NCI-H748 (cell line): Measurements from ENCODE around the gene CLDN7.
"Not testable (repeated sequence)": the region's sequence is repeated elsewhere in the genome, so short reads cannot be mapped to it uniquely, and the experiment has no call there.

ENCODE experiments used
- DNase-seq: peaks from one replicate; lab custom pipeline; 2025; ENCODE audit not compliant: unreplicated experiment; lab: John Stamatoyannopoulos, UW

The CLDN7 gene

DNA sequence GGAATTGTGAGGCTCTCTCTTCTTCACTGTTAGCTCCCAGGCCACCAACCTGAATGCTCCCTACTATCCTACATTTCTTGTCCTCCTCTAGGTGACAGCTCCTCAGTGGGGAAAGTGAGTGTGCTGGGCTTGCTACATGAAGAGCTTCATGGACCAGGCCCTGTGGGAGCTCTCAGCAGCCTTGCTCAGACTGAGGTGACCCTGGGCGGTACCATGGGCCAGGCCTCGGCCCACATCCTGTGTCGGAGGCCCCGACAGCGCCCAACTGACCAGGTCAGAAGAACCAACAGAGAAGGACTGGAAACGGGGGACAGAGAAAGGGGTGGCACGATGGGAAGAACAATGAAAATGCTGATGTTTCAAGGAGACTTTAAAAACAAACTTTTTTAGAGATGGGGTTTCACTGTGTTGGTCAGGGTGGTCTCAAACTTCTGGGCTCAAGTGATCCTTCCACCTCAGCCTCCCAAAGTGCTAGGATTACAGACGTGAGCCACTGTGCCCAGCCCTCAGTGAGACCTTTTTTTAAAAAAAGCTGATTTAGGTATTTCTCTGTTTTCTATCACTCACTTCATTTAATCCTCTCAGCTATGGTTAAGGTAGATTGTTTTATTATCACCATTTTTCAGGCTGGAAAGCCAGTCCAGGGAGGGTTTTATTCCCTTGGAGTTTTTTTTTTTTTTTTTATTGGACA lies 5.4 kb downstream of the CLDN7 start:
- DNase-seq = no peak

DNA sequence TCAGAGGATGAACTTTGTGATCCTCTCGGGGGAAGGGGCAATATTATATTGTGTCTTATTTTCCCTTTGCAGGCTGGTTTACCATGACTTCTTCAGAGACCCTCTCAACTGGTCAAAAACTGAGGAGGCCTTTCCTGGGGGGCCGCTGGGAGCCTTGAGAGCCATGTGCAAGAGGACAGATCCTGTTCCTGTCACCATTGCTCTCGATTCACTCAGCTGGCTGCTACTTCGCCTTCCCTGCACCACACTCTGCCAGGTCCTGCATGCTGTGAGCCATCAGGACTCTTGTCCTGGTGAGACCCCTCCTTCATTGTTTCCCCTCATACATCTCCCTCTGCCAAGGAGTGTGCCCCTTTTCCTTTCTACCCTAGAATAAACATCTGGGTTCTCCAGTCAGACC lies 7.8 kb downstream of the CLDN7 start:
- no peak for DNase-seq

DNA sequence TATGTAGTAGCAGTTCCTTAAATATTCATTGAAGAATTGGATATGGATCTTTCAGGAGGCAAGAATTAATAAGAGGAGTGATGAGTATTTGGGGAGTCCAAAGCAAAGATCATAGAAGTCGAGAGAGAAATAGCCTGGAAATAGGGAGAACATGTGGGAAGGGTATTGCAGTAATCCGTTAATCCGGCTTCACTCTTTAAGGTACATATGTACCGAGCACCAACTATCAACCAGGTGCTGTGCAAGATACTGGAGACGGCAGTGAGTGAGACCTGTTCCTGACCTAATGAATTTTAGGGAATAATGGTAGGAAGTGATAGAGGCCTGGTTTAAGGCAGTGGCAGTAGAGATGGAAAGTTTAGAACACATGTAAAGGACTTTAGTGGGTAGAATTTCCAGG lies 9.2 kb downstream of the CLDN7 start:
- DNase-seq = no peak

DNA sequence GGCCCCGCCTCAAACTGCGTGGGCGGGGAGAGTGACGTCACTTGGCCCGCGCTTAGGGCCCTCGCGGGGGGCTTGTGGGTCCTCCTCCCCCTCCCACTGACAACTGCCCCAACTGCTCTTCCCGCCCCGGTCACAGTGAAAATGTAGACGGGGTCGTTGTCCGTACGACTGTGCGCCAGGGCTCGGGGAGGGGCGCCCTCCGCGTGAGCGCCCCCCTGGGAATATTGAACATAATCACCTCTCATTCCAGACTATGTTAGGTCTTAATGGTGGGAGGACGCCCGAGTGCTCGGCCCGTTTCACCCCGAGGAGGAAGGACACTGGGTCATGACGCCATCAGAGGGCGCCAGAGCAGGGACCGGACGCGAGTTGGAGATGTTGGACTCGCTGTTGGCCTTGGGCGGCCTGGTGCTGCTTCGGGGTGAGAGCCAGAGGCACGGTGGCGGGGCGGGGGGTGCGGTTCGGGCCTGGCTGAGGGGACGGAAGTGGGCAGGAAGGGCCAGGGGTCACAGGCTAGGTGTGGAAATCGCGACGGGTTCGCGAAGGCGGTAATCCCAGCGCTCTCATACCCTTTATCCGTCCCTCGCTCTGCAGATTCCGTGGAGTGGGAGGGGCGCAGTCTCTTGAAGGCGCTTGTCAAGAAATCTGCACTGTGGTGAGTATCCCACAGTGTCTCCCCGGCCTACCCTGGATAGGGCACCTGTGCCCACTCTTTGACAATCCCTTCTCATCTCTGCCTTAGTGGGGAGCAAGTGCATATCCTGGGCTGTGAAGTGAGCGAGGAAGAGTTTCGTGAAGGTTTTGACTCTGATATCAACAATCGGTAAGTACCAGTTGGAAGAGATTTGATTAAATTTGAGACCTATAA lies 9.9 kb downstream of the CLDN7 start, which contains the start of gene ELP5:
Gene ELP5 (plus strand): TSS at position 40 of the 868 bp plus-strand sequence. CDS start 336 bp downstream, at position 376.
- peak; percentile 97 for DNase-seq

DNA sequence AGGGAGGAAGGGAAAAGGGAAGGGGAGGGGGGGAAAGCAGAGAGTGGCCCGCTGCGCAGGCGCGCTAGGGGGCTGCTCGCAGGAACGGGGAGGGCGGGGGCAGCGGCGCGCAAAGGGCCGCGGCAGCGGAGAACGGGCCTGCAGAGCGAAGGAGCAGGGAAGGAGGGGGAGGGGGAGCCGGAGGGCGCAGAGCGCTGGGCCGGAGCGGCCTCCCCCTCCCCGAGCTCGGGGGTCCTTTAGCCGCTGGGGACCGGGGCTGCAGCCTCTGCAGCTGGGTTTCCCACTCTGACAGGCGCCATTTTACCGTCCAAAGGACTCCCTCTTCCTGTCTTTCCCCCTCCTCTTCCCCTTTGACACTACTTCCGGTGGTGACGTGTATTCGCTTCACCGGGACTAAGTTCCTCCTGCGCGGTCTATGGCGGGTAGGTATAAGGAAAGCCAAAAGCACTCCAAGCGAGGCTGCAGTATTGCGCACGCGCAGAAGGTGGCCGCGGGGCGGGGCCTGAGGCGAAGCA lies 10.6 kb downstream of the CLDN7 start, which contains the start of gene CTDNEP1:
Gene CTDNEP1 (minus strand): TSS at position 74 of the 515 bp plus-strand sequence. CDS start 438 bp downstream, outside the sequence.
- DNase-seq = peak; percentile 100

DNA sequence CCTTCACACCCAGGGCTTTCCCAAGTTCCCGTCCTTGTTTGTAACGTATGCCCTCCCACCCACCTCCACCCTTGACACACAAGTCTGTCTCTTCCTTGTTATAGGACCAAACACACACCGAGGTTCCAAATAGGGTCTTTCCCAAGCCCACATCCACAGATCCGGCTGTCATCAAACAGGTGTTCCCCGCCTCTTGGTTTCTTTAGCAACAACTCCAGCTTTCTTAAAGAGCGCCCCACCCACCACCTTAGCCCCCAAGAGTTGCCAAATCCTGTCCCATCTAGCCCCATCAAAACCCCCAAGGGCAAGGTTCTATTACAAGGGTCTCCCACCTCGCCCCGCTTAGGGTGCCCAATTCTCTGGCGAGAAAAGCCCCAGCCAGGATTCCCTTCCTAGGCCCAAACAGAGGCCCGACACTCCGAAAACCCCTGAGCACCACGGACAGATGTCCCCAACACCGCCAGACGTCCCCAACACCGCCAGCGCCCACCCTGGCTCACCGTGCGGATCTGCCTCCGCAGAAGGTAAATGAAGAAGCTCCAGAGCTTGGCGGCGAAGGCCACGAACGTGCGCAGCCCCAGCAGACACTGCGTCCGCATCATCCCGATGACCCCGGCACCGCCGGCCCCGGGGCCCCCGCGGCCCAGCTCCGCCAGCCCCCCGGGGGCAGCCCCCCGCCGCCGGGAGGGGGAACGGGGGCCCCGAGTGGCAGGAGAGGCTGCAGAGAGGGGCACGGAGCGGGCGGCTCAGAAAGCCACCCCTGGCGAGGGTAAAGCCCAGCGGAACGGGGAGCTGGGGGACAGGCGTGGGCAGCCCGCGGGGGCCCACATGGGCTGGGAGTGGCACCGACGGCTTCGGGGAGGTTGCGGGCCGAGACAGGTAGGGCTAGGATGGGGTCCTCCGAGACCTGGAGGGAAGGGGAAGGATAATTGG lies 11.3 kb downstream of the CLDN7 start:
- DNase-seq = no peak

DNA sequence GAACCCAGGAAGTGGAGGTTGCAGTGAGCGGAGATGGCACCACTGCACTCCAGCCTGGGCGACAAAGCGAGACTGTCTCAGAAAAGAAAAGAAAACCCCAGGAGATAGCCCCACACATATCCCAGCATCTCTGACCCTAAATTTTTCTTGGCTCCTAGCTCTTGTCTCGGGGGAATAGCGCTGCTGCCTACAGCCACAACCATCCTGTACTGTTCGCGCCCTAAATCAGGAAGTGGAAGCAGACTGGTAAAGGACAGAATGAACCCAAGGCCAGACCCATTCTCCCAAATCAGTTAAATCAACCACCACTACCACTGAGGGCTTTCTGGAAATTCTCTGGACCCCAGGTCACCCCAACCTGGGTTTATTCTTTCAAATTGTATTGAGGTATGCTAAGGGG lies 12.4 kb downstream of the CLDN7 start:
- DNase-seq = no peak

DNA sequence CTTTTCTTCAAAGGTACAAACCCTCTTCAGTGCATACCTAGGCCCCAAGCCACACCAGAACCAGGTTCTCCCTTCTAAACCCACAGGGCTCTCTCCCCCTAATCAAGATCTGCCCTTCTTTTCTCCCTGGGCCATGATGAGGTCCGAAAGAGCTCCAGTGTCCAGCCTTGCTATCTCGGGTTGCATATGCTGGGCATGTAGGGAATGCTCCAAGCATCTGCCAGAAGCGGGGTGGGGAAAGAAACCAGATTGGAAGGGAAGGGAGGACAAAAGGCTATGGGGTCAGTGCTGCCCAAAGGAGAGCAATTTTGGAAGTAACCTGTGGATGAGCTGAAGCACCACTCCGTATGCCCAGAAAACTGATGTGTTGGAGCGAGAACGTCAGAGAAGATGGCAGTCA lies 13.1 kb downstream of the CLDN7 start:
- DNase-seq = no peak

DNA sequence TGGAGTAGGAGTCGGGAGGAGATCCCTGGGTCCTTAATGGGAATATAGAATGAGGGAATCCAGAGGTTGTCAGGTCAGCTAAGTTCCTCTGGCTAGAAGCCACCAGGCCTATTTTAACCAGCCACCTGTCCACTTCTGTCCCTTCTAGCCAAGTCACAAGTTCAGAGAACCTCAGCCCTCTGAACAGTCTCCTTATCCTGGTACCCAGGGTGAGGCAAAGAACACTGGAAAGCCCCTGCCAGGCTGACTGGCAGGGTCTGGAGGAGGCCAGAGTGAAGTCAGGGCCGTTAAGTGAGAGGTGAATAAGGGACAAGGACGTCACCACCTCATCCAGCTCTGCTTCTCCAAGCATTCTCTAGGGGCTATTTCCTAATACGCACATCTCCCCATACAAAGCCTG lies 13.5 kb downstream of the CLDN7 start:
- no peak for DNase-seq

DNA sequence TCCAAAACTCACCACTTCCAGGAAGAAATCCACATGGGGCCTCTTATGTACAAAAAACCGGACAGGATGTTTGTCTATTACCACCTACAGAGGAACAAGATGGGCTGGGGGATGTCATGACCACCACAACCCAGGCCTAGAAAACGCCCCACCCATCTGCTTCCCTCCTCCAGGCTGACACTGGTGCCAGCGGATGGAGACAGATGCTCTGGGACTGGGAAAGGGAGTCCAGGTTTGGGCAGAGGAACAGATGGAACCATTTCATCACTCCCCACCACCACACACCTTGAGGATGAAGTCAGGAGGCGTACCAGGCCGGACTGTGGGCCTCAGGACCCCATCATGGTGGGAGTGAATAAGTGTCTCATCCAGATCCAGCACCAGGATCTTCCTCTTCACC lies 15.5 kb downstream of the CLDN7 start:
- DNase-seq = no peak

DNA sequence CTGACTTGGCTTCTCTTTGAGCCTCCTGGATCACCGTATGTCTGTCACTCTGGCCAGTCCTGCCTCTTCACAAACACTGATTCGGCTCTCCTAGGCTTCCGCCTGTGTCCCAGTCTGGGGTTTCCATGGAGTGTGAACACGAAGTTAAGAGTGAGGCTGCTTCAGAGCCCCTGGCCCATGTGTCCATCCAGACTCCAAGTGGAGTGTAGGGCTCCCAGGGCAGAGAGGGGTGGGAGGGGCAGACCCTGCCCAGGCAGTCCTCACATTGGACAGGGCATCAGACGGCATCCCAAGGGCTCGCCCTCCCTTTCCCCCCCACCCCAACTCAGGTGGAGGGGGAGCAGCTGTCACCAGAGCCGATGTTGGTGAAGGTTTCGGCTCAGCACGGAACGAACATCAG lies 18.4 kb downstream of the CLDN7 start:
- DNase-seq = not testable (repeated sequence)

DNA sequence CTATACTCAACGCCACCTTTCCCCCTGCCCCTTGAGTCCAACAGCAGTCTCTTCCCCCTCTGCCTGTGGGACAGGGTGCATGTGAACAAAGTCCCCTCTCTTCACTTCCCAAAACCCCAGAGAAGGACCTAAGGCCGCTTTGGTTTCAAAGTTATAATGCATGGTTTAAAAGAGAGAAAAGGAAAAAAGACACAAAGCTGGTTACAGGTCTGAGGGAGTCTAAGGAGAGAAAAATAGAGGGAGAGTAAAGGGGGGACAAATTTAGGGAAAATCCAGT lies 18.9 kb downstream of the CLDN7 start:
- DNase-seq = no peak

DNA sequence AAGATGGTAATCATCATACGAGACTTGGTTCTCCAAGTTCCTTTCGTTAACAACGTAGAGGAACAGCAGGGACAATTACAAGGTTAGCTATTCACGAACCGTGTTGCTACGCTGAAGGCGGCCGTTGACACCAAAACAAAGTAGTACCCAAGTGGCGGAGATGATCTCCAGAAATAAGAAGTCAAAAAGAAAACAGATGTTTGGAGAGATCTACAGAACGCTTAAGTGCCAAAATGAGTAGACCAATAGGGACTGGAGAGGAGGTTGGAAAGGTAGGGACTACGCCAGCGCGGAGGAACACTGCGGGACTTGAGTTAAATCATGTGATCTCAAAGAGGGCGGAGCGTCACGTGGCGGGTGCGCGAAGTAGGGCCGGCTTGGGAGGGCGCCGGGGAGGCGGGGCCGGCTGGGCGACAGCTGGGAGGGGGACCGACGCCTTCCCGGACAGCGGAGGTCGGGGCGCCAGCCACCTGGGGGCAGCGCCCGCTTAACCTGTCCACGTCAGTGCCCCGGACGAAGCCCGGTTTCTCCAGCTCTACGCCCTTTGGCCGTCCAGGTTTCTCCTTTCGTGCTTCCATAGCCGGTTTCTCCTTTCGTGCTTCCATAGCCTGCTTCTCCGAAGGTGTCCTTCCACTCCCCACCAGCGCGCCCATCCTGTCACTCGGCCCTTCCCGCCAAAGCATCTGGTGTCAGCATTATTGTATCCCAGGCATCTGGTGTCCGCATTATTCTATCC lies 19.4 kb downstream of the CLDN7 start:
- peak; percentile 99 for DNase-seq

DNA sequence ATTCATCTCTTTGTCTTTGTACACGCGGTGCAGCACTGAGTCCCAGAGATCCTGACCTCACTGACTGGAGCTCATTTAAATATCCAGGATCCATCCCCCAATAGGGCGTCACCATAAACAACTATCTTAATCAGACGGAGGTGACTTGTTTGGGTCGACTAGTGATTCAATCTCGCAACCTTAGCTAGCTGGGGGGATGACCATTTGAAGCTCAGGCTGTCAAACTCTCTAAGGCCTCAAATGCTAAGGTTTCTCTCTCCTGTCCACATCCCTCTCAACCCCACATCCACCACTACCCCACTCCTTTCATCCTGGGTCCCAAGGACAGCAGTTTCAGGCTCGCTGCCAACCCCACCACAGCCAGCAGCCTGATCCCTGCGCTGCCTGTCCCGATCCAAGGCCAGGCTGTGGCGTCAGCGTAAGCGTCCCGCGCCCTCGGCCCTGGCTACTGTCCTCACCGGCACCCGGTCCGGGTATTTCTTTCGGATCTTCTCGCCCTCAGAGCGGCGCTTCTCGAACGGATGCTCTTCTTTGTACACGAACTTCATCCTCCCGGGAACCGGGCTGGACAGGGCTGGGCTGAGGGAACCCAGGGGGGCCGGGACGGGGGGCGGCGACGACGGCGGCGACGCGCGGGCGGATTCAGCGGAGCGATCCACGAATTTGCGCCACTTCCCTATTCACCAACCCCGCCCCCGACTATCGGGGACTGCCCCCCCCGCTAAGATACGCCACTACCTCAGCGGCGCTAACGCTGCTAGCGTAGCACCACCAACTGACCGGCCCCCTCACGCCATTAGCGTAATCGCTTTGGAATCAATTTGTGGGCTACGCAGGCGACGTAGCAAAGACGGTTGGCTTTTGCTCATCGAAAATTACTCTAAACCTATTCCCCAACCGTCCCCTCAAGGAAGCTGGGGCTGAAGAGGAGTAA lies 20.2 kb downstream of the CLDN7 start, which contains the start of gene GABARAP:
Gene GABARAP (minus strand): TSS at position 667 of the 934 bp plus-strand sequence. CDS start 119 bp downstream, at position 548.
- peak; percentile 95 for DNase-seq

DNA sequence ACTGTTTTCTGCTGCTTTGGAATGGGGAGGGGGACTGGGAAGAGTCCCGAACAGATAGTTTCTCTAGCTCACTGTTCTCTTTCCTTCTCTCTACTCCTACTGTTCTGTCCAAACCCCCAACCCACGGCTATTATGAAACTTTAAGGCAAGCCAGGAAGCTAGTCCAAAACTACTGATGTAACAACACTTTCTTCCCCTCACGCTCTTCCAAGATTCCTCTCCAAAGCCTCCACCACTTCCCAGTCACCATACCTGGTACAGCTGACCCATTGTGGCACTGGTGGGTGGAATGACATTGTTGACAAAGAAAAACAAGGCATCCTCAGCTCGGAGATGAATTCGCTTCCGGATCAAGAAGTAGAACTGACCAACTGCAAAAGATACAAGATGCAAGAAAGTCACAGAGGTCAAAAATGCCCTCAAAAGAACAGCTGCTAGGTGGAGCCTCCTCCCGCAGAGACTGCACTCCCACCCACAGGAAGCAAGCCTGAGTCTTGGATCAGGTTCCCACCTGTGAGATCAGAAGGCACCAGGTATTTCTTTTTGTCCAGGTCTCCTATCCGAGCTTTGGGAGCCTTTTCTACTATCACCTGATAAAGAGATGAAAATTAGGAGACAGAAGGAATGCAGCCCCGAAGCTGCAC lies 21.1 kb downstream of the CLDN7 start:
- peak; percentile 45 for DNase-seq

DNA sequence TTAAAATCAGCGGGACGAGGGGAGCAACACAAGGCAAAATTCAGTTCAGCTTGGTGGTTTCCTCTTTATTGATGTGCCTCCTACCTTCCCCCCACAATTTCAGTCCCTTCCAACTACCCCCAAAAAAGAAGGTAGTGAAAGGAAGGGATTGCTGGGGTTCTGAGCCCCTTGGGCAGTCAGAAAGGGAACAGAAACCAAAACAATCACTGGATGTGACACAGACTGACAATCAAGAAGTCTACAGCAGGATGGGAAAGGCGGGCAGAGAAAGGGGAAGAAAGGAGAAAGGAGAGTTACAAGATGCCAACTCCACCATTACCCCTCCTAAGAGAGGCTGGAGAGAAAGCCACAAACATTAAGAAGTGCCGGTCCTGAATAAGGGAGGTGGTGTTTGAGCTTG lies 21.9 kb downstream of the CLDN7 start:
- DNase-seq = no peak

DNA sequence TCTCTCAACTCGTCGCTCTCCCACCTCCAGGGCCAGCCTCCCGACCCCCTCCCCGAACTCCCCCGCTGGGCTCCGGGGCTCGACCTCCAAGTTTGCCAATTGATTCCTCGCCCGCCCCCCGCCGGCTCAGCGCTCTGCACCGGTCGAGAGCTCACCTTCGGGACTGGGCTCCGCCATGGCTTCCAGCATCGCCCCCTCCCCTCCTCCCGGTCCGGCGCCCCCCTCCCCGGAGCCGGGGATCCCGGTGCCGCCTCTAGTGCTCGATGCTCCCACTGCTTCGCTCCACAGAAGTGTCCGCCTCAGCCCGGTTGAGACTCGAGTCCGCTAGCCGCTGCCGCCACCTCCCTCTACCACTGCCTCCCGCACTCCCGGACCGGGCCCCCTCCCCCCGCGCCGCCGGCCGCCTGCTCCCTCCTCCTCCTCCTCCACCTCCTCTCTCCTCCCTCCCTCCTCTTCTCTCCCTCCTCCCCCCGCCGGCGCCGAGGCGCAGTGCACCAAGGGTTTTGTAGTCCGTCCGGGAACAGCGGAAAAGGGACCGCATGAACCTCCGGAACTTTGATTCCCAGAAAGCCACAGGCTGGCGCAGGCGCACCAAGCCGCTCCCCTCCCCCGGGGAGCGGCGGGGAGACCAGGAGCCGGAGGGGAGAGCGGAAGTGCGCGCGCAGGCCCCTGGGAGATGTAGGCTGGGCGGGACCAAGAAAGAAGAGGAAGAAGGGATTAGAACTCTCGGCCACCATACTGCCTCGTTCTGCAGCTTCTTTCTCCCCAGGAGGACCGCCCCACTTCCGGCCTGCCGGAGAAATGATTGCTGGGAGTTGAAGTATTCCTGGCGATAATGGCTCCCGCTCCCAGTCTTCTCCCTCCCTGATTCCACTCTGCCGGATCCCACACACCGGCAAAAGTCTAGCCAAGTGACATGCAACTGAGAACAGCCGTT lies 22.9 kb downstream of the CLDN7 start, which contains the start of gene PHF23:
Gene PHF23 (minus strand): TSS at position 367 of the 937 bp plus-strand sequence. CDS start 178 bp downstream, at position 189.
- DNase-seq = peak; percentile 100
